Activated CD4-positive, CD25-positive, alpha-beta regulatory T cell treated with anti-CD3 and anti-CD28 coated beads, Interleukin-2, amount 50 U/mL, for 24 hours (primary cell): ENCODE data around the gene CLINT1.
"Not testable (repeated sequence)": the region's sequence is repeated elsewhere in the genome, so short reads cannot be mapped to it uniquely, and the experiment has no call there.

Experiments
- ATAC-seq, 2 donors: fragments of 150-1000 bp; cut with Tn5 transposase; one replicate each; pipeline ENCODE4 v1.10.0; 2021; ENCODE audit warnings: mild to moderate bottlenecking in 1 of 2, moderate library complexity in 1 of 2

CLINT1 gene

GRCh38 chr5:157862183-157862851, 3.4 kb upstream of the CLINT1 start:
- no peak for ATAC-seq

DNA sequence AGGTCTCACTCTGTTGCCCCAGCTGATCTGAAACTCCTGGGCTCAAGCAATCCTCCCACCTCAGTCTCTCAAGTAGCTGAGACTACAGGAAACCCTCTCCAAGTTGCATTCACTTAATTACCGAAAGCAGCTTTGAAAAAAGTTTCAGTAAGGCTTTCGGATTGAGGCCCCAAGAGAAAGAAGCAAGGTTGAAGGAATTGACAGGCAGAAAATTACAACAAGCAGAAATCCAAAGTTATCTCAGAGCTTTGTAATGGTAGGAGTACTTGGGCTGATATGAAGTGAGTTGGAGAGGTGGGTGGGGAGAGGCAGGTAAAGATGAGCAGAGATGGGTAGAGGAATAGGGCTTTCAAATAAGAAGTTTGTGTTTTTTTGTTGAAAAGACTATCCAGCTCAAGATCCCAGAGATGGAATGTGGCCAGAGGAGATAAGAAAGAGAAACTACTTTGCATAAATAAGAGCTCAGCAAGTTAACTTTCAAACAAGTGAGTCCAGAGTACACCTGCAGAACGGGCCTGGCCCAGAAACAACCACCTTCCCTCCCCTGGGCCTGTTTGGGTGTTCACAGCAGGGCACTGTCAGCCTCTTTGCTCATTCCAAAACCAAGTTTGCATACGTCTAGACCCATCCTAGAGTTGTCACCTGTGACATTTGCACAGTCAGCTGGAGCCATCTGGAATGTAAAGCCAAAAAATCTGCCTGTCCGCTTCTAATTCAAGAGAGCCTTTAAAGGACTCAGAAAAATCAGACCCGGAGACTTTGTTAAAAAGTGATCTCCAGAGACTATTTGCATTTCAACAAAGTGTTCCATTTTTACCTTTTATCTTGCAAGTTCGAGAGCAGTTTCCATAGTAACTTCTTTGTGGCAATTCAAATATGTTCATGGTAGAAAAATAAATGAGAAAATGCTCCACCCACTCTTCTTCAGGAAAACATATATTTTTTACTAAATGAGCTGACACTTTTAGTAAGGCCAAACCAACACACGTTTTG, 2.2 kb upstream of the CLINT1 start:
- ATAC-seq = no peak

- peak; percentile 3 to 8 for ATAC-seq
Measured at GRCh38 chr5:157859227-157859575, 256 bp upstream of the CLINT1 start.

- peak; percentile 78 for ATAC-seq
Measured at GRCh38 chr5:157857816-157858526, 974 bp downstream of the CLINT1 start.

DNA sequence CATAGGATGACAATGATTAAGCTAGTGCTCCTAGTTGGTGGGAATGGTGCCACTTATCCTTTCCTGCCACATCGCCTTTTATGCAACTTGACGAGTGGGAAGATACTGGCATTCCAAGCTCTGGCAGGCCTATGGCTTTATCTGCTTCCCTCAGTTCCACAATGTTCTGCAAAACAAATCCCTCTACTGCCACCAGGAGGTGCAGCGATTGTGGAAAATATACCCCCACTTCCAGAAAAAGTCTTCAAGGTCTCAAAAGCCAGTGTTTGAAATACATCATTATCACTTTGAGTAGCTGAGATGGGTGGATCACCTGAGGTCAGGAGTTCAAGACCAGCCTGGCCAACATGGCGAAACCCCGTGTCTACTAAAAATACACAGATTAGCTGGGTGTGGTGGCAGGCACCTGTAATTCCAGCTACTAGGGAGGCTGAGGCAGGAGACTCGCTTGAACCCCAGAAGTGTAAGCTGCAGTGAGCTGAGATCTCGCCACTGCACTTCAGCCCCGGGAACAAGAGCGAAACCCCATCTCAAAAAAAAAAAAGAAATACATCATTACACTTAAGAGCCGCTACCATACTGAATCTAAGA, 3.4 kb downstream of the CLINT1 start:
- ATAC-seq = no peak

DNA sequence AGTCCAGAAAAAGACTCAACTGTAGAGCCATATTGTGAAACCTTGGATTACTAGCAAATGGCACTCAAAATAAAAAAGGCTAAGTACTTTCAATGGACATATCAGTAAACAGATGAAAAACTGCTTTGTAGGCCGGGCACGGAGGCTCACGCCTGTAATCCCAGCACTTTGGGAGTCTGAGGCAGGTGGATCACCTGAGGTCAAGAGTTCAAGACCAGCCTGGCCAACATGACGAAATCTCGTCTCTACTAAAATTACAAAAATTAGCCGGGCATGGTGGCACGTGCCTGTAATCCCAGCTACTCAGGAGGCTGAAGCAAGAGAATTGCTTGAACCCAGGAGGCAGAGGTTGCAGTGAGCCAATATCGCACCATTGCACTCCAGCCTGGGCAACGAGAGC, 5.6 kb downstream of the CLINT1 start:
- ATAC-seq = not testable (repeated sequence)

- no peak for ATAC-seq
Measured at GRCh38 chr5:157845914-157846598, 12.9 kb downstream of the CLINT1 start.

DNA sequence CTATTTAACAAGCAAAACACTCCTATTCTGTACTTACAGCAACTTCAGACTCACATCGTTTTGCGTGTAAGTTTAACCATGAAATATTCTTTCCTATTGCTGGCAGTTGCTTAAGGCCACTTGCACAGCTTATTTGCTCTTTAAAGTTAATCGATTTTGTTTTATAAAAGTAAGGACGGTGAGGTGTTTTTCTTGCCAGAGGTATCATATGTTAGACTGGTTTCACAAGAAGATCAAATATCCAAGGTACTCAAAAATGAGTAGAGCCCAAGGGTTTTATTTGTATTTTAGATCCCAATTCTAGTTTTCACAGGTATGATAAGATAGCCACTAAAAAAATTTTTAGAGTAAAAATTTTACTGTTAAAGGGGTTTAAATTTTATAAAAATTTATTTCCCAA, 16.2 kb downstream of the CLINT1 start:
- ATAC-seq = no peak

DNA sequence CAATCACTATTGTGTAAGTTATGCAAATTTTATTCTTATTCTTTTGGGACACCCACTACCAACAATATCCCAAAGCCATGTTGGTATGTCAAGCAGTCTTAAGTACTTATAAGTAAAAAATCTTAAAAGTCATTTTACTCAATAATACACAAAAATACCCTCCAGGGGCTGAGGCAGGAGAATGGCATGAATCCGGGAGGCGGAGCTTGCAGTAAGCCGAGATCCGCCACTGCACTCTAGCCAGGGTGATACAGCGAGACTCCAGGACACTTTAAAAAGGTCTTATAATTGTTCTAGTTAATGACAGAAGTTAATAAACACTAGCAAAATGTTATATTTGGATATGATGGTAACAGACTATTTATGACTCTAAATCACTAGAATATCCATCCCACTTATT, 16.8 kb downstream of the CLINT1 start:
- ATAC-seq = no peak

DNA sequence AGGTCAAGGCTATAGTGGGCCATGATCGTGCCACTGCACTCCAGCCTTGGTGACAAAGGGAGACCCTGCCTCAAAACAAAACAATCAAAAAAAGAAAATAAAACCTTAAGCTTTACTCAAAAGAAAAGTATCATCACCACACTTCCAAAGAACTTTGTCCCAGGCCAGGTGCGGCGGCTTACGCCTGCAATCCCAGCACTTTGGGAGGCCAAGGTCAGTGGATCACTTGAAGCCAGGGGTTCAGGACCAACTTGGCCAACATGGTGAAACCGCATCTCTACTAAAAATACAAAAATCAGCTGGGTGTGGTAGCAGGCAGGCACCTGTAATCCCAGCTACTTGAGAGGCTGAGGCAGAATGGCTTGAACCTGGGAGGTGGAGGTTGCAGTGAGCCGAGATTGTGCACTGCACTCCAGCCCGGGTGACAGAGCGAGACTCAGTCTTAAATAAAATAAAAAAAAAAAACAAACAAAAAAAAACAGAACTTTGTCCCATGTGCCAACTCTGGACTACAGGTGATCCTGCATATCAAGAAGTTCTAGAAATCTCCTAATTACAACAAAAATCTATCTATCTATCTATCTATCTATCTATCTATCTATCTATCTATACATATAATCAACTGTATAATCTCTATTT, 19.7 kb downstream of the CLINT1 start:
- no peak for ATAC-seq

- no peak for ATAC-seq
Measured at GRCh38 chr5:157836121-157836753, 22.7 kb downstream of the CLINT1 start.

- ATAC-seq = no peak
Measured at GRCh38 chr5:157835041-157835440, 23.9 kb downstream of the CLINT1 start.

DNA sequence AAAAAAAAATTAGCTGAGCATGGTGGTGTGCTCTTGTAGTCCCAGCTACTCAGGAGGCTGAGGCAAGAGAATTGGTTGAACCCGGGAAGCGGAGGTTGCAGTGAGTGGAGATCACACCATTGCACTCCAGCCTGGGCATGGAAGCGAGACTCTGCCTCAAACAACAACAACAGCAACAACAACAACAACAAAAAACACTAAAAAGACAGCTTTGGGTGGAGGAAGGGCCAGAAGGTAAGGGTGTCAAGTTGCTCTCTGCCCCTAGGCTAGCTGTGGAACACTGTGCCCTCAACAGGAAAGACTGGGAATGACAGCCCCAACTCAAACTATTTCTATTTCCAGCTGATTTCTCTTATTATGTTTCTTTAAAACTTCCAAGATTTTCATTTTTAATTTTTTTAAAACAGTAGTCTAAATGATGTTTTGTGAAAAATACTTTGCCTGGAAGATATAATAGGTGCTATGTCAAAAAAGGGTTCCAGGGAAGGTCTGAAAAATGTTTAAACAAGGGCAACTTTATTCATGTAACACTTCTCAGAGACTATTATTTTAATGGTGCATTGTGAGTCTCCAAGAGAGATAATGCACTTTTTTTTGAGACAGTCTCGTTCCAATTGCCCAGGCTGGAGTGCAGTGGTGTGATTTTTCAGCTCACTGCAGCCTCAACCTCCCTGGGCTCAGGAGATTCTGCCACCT, 29.9 kb downstream of the CLINT1 start:
- no peak for ATAC-seq

DNA sequence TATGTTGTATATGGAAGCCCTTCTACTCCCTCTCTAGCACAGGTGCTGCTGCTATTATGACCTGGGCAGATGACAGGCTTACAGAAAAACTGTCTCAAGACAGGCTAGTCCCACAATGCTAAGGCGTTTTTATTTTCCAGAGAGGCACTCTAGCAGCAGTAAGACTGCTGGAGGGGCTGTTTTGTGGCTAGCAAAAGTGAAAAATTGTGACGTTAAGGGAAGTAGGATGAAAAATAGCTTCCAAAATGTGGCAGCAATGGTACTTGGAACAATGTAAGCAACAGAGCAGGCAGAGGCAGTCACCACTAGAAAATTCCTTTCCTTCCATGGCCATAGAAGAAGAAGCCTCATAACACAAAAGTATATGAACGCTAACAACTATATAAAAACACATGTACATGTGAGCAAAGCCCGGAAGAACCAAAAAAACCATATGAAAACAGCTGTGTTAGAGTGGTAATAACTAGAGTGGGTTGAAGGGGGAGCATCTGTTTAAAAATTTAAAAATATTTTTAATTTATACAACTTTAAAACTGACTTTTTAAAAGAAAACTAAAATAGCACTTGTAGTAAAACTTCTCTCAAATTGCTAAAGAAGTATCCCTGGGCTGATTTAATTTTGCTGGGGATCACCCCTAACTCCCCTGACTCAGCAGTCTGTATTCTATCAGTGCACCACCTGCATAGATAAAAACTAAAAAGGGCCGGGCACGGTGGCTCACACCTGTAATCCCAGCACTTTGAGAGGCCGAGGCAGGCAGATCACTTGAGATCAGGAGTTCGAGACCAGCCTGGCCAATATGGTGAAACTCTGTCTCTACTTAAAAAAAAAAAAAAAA, 30.6 kb downstream of the CLINT1 start:
- ATAC-seq = no peak

DNA sequence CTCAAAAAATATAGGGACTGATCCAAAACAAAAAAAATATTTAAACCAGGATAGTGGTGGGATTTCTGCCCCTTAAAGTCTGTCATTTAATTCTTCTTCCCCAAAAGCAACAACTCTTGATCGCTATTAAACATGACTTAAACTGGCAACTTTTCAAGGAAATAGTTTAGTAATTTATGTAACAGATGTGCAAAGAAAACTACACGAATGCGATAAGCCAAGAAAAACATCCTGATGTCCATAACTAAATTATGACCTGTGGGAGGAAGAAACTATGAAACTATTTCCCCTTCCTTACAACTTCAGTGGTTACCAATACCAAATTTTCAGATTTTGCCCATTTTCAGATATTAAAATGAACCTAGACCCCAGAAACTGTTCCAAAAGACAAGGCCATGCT, 31.5 kb downstream of the CLINT1 start:
- no peak for ATAC-seq

- no peak for ATAC-seq
Measured at GRCh38 chr5:157823655-157824054, 35.3 kb downstream of the CLINT1 start.

- ATAC-seq = peak; percentile 68 to 79
Measured at GRCh38 chr5:157821822-157822622, 36.9 kb downstream of the CLINT1 start.

GRCh38 chr5:157821405-157821804, 37.5 kb downstream of the CLINT1 start:
- ATAC-seq = peak; percentile 42 to 53
